HepG2 (cell line): ENCODE measurements around the gene RIPOR3. TPM values are rescaled to one million over a fixed set of nuclear protein-coding genes. Genes with fewer than 3 reads are reported as not detected.

Experiments used
- BORCS8-MEF2B ChIP-seq: sonication (generic); formaldehyde crosslinking; IDR thresholded peaks from 2 replicates; pipeline ENCODE4 v1.8.0; 2022; ENCODE audit warnings: mild to moderate bottlenecking, missing genetic modification reagents
- CCAR2 ChIP-seq: fragments of 200-400 bp; formaldehyde crosslinking; optimal IDR thresholded peaks from 2 replicates; pipeline ENCODE3; 2018; ENCODE audit warnings: low read depth, mild to moderate bottlenecking, low read length, moderate library complexity
- LRRFIP1 ChIP-seq: sonication (generic); formaldehyde crosslinking; conservative IDR thresholded peaks from 2 replicates; pipeline ENCODE4 v1.4.0; 2020; ENCODE audit warnings: missing genetic modification reagents
- MTA1 ChIP-seq: sonication (generic); formaldehyde crosslinking; IDR thresholded peaks from 2 replicates; pipeline ENCODE4 v1.4.0; 2020; ENCODE audit warnings: missing genetic modification reagents, mild to moderate bottlenecking, borderline replicate concordance
- MXD3 ChIP-seq: IDR thresholded peaks from 2 replicates; pipeline ENCODE4 v1.6.1; 2016; ENCODE audit warnings: mild to moderate bottlenecking, missing biosample characterization, missing genetic modification reagents
- NFKB2 ChIP-seq: sonication (generic); formaldehyde crosslinking; IDR thresholded peaks from 2 replicates; pipeline ENCODE4 v1.4.0; 2020; ENCODE audit warnings: missing genetic modification reagents, borderline replicate concordance
- RXRA ChIP-seq: sonication (generic); formaldehyde crosslinking; IDR thresholded peaks from 2 replicates; pipeline ENCODE4 v1.5.1; 2020; ENCODE audit warnings: missing genetic modification reagents
- SRSF1 ChIP-seq: fragments of 200-400 bp; formaldehyde crosslinking; optimal IDR thresholded peaks from 2 replicates; pipeline ENCODE3; 2017; ENCODE audit warnings: mild to moderate bottlenecking, low read depth, low read length, moderate library complexity
- TP53 ChIP-seq: sonication (generic); formaldehyde crosslinking; conservative IDR thresholded peaks from 2 replicates; pipeline ENCODE4 v1.4.0; 2020; ENCODE audit warnings: missing genetic modification reagents
- ZBTB4 ChIP-seq: sonication (generic); formaldehyde crosslinking; IDR thresholded peaks from 2 replicates; pipeline ENCODE4 v1.4.0; 2020; ENCODE audit warnings: missing genetic modification reagents, mild to moderate bottlenecking, borderline replicate concordance
- ZFP1 ChIP-seq: IDR thresholded peaks from 2 replicates; pipeline ENCODE4 v1.6.1; 2016
- ZFP36L1 ChIP-seq: sonication (generic); formaldehyde crosslinking; IDR thresholded peaks from 2 replicates; pipeline ENCODE4 v1.8.0; 2022; ENCODE audit warnings: mild to moderate bottlenecking, missing genetic modification reagents, moderate library complexity
- ZNF24 ChIP-seq: fragments of 450-650 bp; IDR thresholded peaks from 2 replicates; pipeline ENCODE4 v1.6.1; 2017; ENCODE audit warnings: antibody characterized with exemption, mild to moderate bottlenecking
- ZNF292 ChIP-seq: sonication (generic); formaldehyde crosslinking; IDR thresholded peaks from 2 replicates; pipeline ENCODE4 v1.8.1; 2022; ENCODE audit warnings: mild to moderate bottlenecking, low read depth, missing genetic modification reagents, borderline replicate concordance
- ZNF556 ChIP-seq: sonication (generic); formaldehyde crosslinking; IDR thresholded peaks from 2 replicates; pipeline ENCODE4 v1.4.0; 2020; ENCODE audit warnings: mild to moderate bottlenecking, missing genetic modification reagents, borderline replicate concordance
- ZNF672 ChIP-seq: sonication (generic); formaldehyde crosslinking; IDR thresholded peaks from 2 replicates; pipeline ENCODE4 v1.8.1; 2022; ENCODE audit warnings: missing genetic modification reagents
- ZNF773 ChIP-seq: sonication (generic); formaldehyde crosslinking; IDR thresholded peaks from 2 replicates; pipeline ENCODE4 v1.4.0; 2020; ENCODE audit warnings: missing genetic modification reagents, borderline replicate concordance
- polyA plus RNA-seq, 8 experiments: library from polyadenylated mRNA; depleted of rRNA in 3 of 8; stranded (reverse) in 7 of 8; unstranded in 1 of 8; fragments of >200 nt; fragmentation: Illumina TruSeq in 4 of 8; extraction: Trizol in 4 of 8; gene quantifications; 2 replicates each; pipeline versions ENCODE4 v1.2.1 to v1.2.3, GENCODE V29; 2011 to 2016; ENCODE audit warnings: low read depth in 4 of 8, missing spikeins in 1 of 8, mixed read lengths in 1 of 8; ENCODE audit not compliant: insufficient read depth in 1 of 8
- total RNA-seq, 5 experiments: library from RNA; depleted of rRNA; stranded (reverse); fragments of >200 nt; fragmentation: Illumina TruSeq; extraction: Trizol; gene quantifications; 2 replicates each; pipeline ENCODE4 v1.2.3, GENCODE V29; 2016; ENCODE audit warnings: low read depth in 1 of 5

The RIPOR3 gene
- total and polyA plus RNA-seq, 2 of the 13 experiments (the other 11 are each of a cell fraction or from before 2014, with no cell fraction given), result 0.18 TPM; not detected in 1

GRCh38 chr20:50668326-50668725 is 23.0 kb downstream of the RIPOR3 start (continued):
- peak; percentile 46; the same call in 1 of the 2 replicates for TF ChIP-seq MTA1 (CRISPR knock-in tag)
- TF ChIP-seq ZBTB4 (CRISPR knock-in tag), result no peak
- TF ChIP-seq ZNF672 (CRISPR knock-in tag), result 0 out of 2 replicates have a peak, but pooled peaks have one; percentile 13
- no peak for TF ChIP-seq ZFP1 (CRISPR knock-in tag)
- no peak for TF ChIP-seq NFKB2 (CRISPR knock-in tag)
- TF ChIP-seq CCAR2, result no peak
- no peak for TF ChIP-seq ZFP36L1 (CRISPR knock-in tag)
- no peak for TF ChIP-seq ZNF773 (CRISPR knock-in tag)
- no peak for TF ChIP-seq LRRFIP1 (CRISPR knock-in tag)
- no peak for TF ChIP-seq ZNF24
- no peak for TF ChIP-seq TP53 (CRISPR knock-in tag)
- TF ChIP-seq ZNF556 (CRISPR knock-in tag), result 0 out of 2 replicates have a peak, but pooled peaks have one; percentile 33
- TF ChIP-seq SRSF1, result no peak
- no peak for TF ChIP-seq ZNF292
- TF ChIP-seq RXRA, result 0 out of 2 replicates have a peak, but pooled peaks have one; percentile 1
- no peak for TF ChIP-seq BORCS8-MEF2B (CRISPR knock-in tag)
- no peak for TF ChIP-seq MXD3 (CRISPR knock-in tag)
